Subcutaneous abdominal adipose tissue (tissue), 5 donors: ENCODE measurements around the gene SDCBP2.

Experiments
- H3K27ac ChIP-seq: one replicate; pipeline ENCODE4 v1.7.0; 2013; ENCODE audit warnings: low read depth, mild to moderate bottlenecking, inconsistent platforms, low read length, moderate library complexity
- H3K27me3 ChIP-seq, 5 donors: one replicate each; pipeline ENCODE4 v1.7.0; 2013; ENCODE audit warnings: low read length in 5 of 5, inconsistent platforms in 1 of 5; ENCODE audit not compliant: control insufficient read depth in 5 of 5, insufficient read depth in 4 of 5
- H3K36me3 ChIP-seq, 5 donors: one replicate each; pipeline ENCODE4 v1.7.0; 2013; ENCODE audit warnings: low read length in 5 of 5; ENCODE audit not compliant: control insufficient read depth in 5 of 5, insufficient read depth in 5 of 5
- H3K4me1 ChIP-seq, 5 donors: one replicate each; pipeline ENCODE4 v1.7.0; 2013; ENCODE audit warnings: low read length in 5 of 5, mild to moderate bottlenecking in 3 of 5, moderate library complexity in 1 of 5; ENCODE audit not compliant: control insufficient read depth in 5 of 5, insufficient read depth in 5 of 5
- H3K4me3 ChIP-seq, 5 donors: one replicate each; pipeline ENCODE4 v1.7.0; 2013; ENCODE audit warnings: low read length in 5 of 5, low read depth in 1 of 5
- H3K9ac ChIP-seq, 5 donors: one replicate each; pipeline ENCODE4 v1.7.0; 2013; ENCODE audit warnings: low read length in 5 of 5, mild to moderate bottlenecking in 4 of 5, moderate library complexity in 3 of 5
- H3K9me3 ChIP-seq, 5 donors: one replicate each; pipeline ENCODE4 v1.7.0; 2013; ENCODE audit warnings: low read length in 5 of 5; ENCODE audit not compliant: control insufficient read depth in 5 of 5
- donor health status: healthy.
- donor health status: healthy.
- donor health status: healthy.
- donor health status: healthy.
- donor health status: healthy.

Gene SDCBP2

GRCh38 chr20:1315804-1316203 is 13.1 kb downstream of the SDCBP2 start:
- Histone ChIP-seq H3K9ac (no peak overlapping the region), H3K36me3 (no peaks in the 10 kb centered on the region), H3K4me1 (peaks cover 0 to 19% (median 10%) of the 10 kb centered on the region in 5 donors), H3K4me3 (no peak overlapping the region), H3K27ac (no peak overlapping the region), H3K27me3 (no peaks in the 10 kb centered on the region), H3K9me3 (no peaks in the 10 kb centered on the region)

GRCh38 chr20:1313236-1313964 is 15.5 kb downstream of the SDCBP2 start:
- H3K4me1 ChIP-seq, result peaks cover 0 to 17% (median 10%) of the 10 kb centered on the region in 5 donors
- H3K4me3 ChIP-seq, result peak overlapping the region in 1 of 5 donors; percentile 51
- no peaks in the 10 kb centered on the region for H3K27me3 ChIP-seq
- H3K9ac ChIP-seq, result peak overlapping the region in 2 of 5 donors; percentile 12 to 13
- H3K27ac ChIP-seq, result no peak overlapping the region
- no peaks in the 10 kb centered on the region for H3K9me3 ChIP-seq
- peaks cover 0 to 7% (median 0%) of the 10 kb centered on the region in 5 donors for H3K36me3 ChIP-seq

- Histone ChIP-seq H3K27ac (no peak overlapping the region), H3K9me3 (no peaks in the 10 kb centered on the region), H3K36me3 (peaks cover 0 to 12% (median 0%) of the 10 kb centered on the region in 5 donors), H3K9ac (no peak overlapping the region), H3K4me3 (no peak overlapping the region), H3K4me1 (peaks cover 0 to 17% (median 10%) of the 10 kb centered on the region in 5 donors), H3K27me3 (no peaks in the 10 kb centered on the region)
Observed at GRCh38 chr20:1312904-1313235, 16.1 kb downstream of the SDCBP2 start.

GRCh38 chr20:1312308-1312707 is 16.6 kb downstream of the SDCBP2 start:
- peaks cover 0 to 16% (median 0%) of the 10 kb centered on the region in 5 donors for H3K36me3 ChIP-seq
- no peak overlapping the region for H3K27ac ChIP-seq
- no peaks in the 10 kb centered on the region for H3K27me3 ChIP-seq
- no peaks in the 10 kb centered on the region for H3K9me3 ChIP-seq
- H3K9ac ChIP-seq, result no peak overlapping the region
- H3K4me1 ChIP-seq, result peaks cover 0 to 12% (median 10%) of the 10 kb centered on the region in 5 donors
- no peak overlapping the region for H3K4me3 ChIP-seq

GRCh38 chr20:1310506-1311190 is 18.3 kb downstream of the SDCBP2 start:
- Histone ChIP-seq H3K4me1 (peaks cover 0 to 12% (median 10%) of the 10 kb centered on the region in 5 donors), H3K36me3 (peaks cover 0 to 30% (median 3%) of the 10 kb centered on the region in 5 donors), H3K9me3 (no peaks in the 10 kb centered on the region), H3K27ac (no peak overlapping the region), H3K4me3 (no peak overlapping the region), H3K27me3 (no peaks in the 10 kb centered on the region), H3K9ac (no peak overlapping the region)

- Histone ChIP-seq H3K27me3 (no peaks in the 10 kb centered on the region), H3K36me3 (peaks cover 0 to 36% (median 8%) of the 10 kb centered on the region in 5 donors), H3K9me3 (no peaks in the 10 kb centered on the region), H3K9ac (no peak overlapping the region), H3K4me1 (peaks cover 0 to 12% (median 10%) of the 10 kb centered on the region in 5 donors), H3K27ac (no peak overlapping the region), H3K4me3 (no peak overlapping the region)
Observed at GRCh38 chr20:1310071-1310470, 18.9 kb downstream of the SDCBP2 start.

GRCh38 chr20:1309439-1309847 is 19.5 kb downstream of the SDCBP2 start:
- H3K27ac ChIP-seq, result no peak overlapping the region
- H3K36me3 ChIP-seq, result peaks cover 0 to 43% (median 14%) of the 10 kb centered on the region in 5 donors
- no peak overlapping the region for H3K4me3 ChIP-seq
- H3K4me1 ChIP-seq, result peaks cover 0 to 12% (median 10%) of the 10 kb centered on the region in 5 donors
- no peaks in the 10 kb centered on the region for H3K9me3 ChIP-seq
- no peak overlapping the region for H3K9ac ChIP-seq
- no peaks in the 10 kb centered on the region for H3K27me3 ChIP-seq

GRCh38 chr20:1308702-1309095 is 20.2 kb downstream of the SDCBP2 start:
- Histone ChIP-seq H3K4me3 (no peak overlapping the region), H3K9ac (no peak overlapping the region), H3K27me3 (no peaks in the 10 kb centered on the region), H3K4me1 (peaks cover 0 to 7% (median 7%) of the 10 kb centered on the region in 5 donors), H3K27ac (no peak overlapping the region), H3K9me3 (no peaks in the 10 kb centered on the region), H3K36me3 (peaks cover 0 to 43% (median 15%) of the 10 kb centered on the region in 5 donors)

GRCh38 chr20:1308067-1308701 is 20.8 kb downstream of the SDCBP2 start:
- Histone ChIP-seq H3K4me1 (peaks cover 0 to 2% (median 2%) of the 10 kb centered on the region in 5 donors), H3K27me3 (no peaks in the 10 kb centered on the region), H3K36me3 (peaks cover 0 to 43% (median 15%) of the 10 kb centered on the region in 5 donors)

GRCh38 chr20:1307571-1307971 is 21.4 kb downstream of the SDCBP2 start:
- H3K27ac ChIP-seq, result no peak overlapping the region
- no peak overlapping the region for H3K9ac ChIP-seq
- no peaks in the 10 kb centered on the region for H3K27me3 ChIP-seq
- no peaks in the 10 kb centered on the region for H3K4me1 ChIP-seq
- no peaks in the 10 kb centered on the region for H3K9me3 ChIP-seq
- H3K4me3 ChIP-seq, result no peak overlapping the region
- H3K36me3 ChIP-seq, result peaks cover 0 to 43% (median 15%) of the 10 kb centered on the region in 5 donors

More at GRCh38 chr20:1308067-1308701, 20.8 kb downstream of the SDCBP2 start:
- Histone ChIP-seq H3K9ac (no peak overlapping the region), H3K4me3 (no peak overlapping the region), H3K27ac (no peak overlapping the region), H3K9me3 (no peaks in the 10 kb centered on the region)
